Suprapubic skin (tissue), 4 donors: Measurements from ENCODE around the gene SIN3B.

ENCODE experiments used
- POLR2A ChIP-seq, 2 donors: fragments of 450-650 bp; IDR thresholded peaks; one replicate each; pipeline ENCODE4 v1.6.1; 2017; ENCODE audit warnings: antibody characterized with exemption in 2 of 2, mild to moderate bottlenecking in 2 of 2, moderate library complexity in 2 of 2
- POLR2AphosphoS5 ChIP-seq, 3 donors: sonication (generic); formaldehyde crosslinking; IDR thresholded peaks; one replicate each; pipeline ENCODE4 v1.6.1; 2017; ENCODE audit warnings: antibody characterized with exemption in 3 of 3
- TF ChIP-seq, protein P1 (sequence below), 2 donors: fragments of 200-600 bp in 1 of 2; fragments of 450-650 bp in 1 of 2; sonication (generic) in 1 of 2; IDR thresholded peaks; one replicate each; pipeline ENCODE4 v1.5.1; 2016 to 2019; ENCODE audit warnings: antibody characterized with exemption in 2 of 2, mild to moderate bottlenecking in 1 of 2, moderate library complexity in 1 of 2

DNA sequence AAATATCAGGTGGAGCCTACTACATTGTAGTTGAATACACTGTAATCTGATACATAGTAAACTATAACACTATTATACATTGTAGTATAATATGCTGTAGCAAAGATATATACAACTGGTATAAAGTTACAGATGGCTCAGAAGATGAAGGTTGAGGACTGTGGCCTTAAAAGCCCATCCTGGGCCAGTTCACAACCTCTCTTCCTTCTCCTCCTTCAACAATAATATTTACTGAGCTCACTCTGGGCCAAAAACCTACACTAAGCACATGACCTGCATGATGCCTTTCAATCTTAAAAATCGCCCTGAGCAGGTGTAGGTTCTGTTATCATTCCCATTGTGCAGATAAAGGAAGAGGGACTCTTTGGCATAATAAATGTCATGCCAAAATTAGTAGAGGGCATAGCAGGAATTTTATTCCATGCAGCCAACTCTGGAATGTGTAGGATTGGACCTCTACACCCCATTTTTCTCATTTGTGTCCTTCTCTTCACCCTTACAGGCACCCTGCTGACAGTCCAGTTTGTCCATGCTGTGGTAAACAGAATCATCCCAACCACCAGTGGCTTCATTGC, 14.6 kb upstream of the SIN3B start:
- TF ChIP-seq, protein P1, sequence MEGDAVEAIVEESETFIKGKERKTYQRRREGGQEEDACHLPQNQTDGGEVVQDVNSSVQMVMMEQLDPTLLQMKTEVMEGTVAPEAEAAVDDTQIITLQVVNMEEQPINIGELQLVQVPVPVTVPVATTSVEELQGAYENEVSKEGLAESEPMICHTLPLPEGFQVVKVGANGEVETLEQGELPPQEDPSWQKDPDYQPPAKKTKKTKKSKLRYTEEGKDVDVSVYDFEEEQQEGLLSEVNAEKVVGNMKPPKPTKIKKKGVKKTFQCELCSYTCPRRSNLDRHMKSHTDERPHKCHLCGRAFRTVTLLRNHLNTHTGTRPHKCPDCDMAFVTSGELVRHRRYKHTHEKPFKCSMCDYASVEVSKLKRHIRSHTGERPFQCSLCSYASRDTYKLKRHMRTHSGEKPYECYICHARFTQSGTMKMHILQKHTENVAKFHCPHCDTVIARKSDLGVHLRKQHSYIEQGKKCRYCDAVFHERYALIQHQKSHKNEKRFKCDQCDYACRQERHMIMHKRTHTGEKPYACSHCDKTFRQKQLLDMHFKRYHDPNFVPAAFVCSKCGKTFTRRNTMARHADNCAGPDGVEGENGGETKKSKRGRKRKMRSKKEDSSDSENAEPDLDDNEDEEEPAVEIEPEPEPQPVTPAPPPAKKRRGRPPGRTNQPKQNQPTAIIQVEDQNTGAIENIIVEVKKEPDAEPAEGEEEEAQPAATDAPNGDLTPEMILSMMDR (IDR thresholded peaks at IDR 0.05) = no peak
- TF ChIP-seq POLR2AphosphoS5 (IDR thresholded peaks at IDR 0.05) (no peak), POLR2A (IDR thresholded peaks at IDR 0.05) (no peak)
